HG02973 (cell line): ENCODE measurements around the gene LRRC4.

ENCODE experiments used
- ATAC-seq: cut with Tn5 transposase; IDR thresholded peaks from one replicate; pipeline ENCODE4 v1.9.1; 2021; ENCODE audit warnings: moderate library complexity; ENCODE audit not compliant: unreplicated experiment

The LRRC4 gene

DNA sequence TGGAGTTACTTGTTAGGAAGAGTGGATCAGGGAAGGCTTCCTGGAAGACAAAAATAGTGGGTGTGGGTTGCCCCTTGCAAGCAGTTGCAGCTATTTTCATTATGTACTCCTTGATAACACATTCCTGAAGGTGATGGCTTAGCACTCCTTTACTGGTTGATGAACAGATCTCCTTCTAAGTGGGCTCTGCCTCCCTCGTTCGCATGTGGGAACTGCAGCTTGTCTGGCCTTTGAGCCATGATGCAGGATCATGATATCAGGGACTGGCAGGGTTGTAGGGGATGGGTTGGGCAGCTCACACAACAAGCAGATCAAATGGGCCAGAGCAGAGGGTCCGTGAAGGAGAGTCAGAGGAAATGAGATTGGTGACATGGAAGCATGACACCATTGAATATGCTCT is 28.8 kb upstream of the LRRC4 start:
- no peak for ATAC-seq

DNA sequence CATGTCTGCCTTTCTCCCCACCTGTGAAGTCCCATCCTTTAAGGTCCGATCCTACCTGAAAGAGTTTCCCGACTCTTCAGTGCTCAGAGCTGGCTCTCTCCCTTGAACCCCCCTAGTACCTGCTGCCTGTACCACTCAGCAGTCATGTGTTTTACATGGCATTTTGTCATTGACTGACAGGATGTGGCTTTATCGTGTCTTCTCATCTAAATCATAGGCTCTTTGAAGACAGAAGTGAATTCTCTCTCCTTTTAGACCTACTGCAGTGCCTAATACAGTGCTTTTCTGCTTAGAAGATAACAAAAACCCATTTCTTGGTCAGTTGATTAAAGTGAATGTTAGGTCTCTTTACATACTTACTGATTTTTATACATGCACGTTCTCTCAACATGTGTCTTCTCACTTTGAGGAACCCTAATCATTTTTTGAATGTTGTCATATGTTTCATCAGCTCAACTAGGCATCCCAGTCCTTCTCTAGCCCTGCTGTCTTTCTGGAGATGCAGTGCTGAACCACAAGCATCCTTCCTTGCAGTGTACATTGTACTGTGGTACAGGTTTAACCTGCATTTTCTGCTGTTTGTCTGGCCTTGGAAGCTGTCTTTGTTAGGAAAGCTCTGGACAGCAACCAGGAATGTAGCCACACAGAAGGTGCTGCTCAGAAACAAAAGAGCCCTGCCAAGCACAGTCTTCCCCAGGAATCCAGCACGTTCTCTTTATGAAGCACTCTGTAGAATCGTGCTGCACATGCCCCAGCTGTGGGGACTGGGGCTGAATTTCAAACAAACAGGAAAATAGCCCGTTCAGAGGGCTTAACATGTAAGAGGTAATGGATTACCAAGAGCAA is 28.1 kb upstream of the LRRC4 start:
- ATAC-seq = no peak

DNA sequence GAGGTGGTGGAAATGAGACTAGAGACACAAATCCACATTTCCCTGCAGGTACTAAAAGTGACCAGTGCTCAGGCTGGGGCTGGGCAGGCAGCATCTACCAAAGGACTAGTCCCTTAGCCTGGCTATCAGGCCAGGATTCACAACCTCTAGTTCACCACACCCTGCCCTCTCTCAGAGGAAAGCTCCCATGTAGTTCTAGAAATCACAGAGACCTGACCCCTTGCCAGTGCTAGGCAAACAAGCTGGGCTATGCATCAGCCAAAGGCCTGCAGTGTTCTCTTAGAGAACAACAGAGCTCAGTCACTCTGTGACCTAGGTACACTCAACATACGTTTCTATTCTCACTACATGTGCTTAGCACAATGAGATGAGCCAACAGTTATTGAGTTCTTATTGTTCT is 26.7 kb upstream of the LRRC4 start:
- ATAC-seq = no peak

DNA sequence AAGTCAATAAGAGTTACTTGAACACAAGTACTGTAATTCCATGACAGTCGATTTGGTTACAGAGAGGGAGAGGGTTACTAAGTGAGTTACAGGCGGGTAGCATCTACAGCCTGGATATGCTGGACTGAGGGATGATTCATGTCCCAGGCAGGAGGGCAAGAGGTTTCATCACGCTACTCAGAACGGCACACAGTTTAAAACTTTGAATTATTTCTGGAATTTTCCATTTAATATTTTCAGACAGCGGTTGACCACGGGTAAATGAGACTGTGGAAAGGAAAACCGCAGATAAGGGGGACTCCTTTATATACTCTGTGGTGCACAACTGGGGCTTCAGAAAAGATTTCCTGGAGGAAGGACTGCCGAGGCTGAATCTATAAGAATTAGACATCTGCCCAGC is 25.7 kb upstream of the LRRC4 start:
- ATAC-seq = no peak

DNA sequence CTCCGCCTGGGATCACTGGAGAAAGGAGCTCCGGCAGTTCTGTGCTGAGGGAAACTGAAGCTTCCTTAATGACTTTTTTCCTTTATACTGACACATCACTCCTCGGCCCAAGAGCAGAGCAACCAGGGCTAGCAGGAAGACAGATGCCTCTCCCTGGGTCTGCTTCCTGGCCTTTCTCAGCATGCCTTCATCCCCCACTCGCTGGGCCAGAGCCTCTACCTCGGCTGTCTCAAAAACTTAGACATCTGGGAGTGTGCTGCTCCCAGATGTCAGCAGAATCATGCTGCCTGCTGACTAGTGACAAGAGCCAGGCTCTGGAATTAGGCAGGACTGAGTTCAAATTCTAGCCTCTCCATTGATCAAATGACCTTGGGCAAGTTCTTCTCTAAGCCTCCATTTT is 24.4 kb upstream of the LRRC4 start:
- ATAC-seq = no peak

DNA sequence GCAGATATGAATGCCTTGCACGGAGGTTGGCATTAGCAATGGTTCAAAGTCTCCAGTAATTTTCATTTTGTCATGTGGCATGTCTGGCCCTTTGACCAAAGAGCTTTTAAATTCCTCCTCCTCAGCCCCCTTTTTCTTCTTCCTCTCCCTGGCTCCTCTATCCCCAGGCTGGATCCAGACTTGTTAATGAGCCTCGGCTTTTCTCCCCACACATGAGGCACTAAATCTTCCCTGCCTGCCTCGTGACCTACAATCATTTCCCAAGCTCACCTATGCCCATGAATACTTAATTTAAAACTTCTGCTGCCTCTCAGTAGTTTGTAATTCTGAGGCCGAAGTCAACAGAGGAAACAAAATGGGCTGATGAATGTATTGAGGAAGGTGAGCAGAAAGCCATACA is 23.3 kb upstream of the LRRC4 start:
- ATAC-seq = no peak

DNA sequence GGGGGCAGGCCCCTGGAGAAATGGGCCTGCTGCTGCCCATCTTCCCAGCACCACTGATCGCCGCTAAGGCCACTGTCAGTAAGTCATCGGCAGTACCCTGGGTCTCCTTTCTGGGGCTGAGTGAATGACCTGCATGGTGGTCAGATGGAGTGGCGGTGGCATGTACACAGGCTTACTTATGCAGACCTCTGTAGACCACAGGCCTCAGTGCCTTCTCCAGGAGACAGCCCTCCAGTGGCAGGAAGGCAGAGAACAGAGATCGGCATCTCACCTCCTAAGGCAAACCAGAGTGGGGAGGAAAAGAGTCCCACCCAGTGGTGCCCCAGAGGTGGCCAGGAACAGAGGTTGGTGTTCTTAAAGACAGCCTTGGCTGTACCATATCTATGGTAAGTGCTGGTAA is 22.8 kb upstream of the LRRC4 start:
- ATAC-seq = no peak

DNA sequence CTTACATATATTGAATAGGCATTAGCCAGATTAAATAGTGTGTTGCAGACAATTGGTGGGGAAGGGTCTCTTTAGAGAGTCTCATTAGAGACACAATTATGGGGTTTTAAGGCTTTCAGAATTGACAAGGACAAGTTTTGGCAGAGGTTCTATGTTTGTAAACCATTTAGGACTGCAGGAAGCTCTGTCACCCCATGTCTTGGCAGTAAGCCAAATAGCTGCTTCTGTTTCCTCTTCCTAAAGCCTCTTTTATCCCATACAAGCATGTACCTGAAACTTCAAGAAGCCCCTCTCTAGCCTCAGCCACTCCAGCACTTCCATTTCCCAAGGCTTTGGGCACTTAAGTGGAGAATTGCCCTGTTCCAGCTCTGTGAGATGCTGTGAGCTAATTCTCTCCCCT is 21.8 kb upstream of the LRRC4 start:
- ATAC-seq = no peak

DNA sequence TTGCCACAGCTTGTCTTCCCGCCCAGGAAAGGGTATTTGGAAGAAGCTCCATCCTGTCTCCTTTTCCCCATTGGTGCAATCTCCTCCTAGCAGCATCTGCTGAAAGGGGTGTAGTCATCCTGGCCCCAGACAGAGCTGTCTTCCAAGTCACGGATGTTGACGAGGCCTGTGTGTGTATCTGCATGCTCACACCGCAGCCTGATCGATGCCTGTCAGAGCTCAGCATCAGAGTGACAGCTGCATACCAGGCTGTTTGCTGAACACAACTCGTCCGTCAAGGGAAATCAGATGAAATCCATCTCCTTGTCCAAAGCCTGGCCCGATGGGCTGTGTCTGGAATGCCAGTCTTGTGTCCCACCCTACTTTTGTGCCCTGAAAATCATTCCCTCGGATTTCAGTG is 21.2 kb upstream of the LRRC4 start:
- ATAC-seq = no peak

DNA sequence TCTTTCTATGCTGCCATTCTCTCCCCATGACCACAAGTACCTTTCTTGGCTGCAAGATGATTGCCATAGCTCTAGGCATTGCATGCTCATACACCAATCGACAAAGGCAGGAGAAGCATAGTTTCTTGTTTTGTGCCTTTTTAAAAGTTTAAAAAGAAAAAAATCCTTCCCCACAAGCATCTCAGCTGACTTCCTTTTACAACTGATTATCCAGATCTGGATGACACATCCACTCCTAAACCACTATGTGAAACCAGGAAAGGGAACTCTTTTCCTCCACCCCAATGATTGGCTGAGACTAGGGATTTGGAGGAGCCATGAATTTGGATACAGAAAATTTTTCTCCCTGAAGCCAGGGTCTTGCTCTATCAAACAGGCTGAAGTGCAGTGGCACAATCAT is 14.5 kb upstream of the LRRC4 start:
- ATAC-seq = no peak

DNA sequence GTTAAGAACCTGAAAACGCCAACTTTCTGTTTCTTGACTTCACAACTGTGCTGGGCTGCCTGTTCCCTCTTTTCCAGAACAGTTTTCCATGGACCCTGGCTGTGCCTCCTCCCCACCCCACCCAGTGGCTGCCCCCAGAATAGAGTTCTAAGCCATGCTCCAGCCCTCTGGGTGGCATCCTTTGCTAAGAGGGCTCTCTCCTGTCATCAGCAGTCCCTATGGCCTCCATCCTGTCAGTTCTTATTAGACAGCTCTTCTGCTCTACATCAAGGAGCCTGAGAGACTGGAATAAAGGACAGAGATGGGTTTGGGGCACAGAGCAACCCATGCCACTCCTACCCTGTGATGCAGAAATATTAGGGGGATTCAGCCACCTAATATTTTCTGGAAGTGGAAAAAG is 13.9 kb upstream of the LRRC4 start:
- no peak for ATAC-seq

DNA sequence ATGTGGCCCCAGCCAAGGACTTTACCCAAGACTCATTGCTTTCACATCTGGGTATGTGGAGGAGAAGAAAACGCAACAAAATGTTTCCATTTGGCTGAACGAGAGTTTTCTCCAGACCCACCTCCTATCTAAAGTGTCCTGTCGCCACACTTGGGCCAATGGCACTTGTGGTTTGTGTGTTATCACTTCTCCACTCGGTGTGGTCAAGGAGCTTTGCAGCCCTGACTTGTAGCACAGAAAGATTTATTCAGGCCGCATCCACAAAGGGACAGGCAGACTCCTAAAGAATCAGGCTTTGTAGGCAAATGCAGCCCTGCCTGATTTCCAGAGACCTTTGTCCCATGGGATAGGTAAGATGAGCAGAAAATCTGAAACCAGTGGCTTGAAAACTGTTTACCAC is 12.8 kb upstream of the LRRC4 start:
- no peak for ATAC-seq

DNA sequence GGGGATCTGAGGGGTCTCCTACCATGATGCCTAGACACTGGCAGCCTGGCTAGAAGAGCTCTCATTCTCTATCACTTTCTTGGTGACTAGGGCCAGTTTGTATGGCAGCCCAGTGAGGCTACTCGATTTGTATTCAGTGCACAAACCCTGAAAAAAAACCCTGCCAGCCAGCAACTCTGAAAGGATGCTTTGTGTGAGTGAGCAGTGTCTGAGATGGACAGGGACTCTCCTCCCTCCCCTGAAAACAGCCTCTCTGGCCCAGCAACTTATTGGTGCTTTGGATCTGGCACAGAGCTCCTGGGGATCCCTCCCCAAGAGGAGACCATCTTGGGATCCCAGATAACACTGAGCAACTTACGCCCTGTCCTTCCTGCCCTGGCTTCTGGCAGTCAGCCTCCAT is 10.8 kb upstream of the LRRC4 start:
- ATAC-seq = no peak

DNA sequence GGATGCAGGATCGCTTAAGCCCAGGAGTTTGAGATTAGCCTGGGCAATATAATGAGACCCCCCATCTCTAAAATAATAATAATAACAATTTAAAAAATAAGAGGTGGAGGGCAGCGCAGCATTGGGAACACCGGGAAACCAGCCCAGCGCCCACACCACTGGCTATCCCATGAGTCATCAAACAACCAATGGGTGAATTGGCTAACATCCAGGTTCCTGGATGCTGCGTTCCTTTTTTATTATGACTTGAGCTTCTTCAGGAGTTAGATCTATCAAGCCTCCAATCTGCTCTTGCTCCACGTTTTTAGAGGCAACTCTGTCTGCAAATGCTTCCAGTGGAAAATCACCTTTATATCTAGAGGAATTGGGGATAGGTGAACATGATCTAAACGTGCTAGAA is 10.0 kb upstream of the LRRC4 start:
- no peak for ATAC-seq

DNA sequence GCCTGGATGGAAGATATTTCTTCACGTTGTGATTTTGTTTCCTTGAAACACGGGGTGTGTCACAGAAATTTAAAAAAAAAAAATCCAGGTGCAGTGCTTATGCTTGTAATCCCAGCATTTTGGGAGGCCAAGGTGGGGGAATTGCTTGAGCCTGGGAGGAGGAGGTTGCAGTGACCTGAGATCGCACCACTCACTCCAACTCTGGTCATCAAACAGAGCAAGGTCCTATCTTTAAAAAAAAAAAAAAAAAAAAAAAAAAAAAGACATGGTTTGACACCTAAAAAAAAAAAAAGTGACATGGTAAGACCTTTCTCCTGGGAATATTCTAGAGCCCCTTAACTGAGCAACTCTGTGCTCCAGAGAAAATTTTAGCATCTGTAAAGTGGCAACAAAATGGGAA is 9.0 kb upstream of the LRRC4 start:
- ATAC-seq = no peak

DNA sequence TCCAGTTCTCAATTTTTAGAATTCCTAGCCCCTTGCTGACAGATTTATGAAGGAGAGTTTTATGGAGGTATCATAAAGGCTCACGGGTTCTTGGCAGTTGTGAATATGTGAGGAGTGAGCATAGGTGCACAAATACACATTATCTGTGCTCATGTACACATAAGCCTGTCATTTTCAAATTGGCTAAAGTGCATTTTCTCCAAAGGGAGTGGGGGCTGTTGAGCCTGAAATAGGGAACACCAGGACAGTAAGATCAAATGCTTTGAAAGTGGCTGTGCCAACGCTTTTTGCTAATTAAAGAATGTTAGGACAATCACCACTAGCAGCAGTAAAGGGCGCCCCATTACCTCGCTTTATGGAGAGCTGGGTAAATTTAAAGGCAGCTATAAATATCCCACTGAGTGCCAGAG is 8.3 kb upstream of the LRRC4 start:
- no peak for ATAC-seq

DNA sequence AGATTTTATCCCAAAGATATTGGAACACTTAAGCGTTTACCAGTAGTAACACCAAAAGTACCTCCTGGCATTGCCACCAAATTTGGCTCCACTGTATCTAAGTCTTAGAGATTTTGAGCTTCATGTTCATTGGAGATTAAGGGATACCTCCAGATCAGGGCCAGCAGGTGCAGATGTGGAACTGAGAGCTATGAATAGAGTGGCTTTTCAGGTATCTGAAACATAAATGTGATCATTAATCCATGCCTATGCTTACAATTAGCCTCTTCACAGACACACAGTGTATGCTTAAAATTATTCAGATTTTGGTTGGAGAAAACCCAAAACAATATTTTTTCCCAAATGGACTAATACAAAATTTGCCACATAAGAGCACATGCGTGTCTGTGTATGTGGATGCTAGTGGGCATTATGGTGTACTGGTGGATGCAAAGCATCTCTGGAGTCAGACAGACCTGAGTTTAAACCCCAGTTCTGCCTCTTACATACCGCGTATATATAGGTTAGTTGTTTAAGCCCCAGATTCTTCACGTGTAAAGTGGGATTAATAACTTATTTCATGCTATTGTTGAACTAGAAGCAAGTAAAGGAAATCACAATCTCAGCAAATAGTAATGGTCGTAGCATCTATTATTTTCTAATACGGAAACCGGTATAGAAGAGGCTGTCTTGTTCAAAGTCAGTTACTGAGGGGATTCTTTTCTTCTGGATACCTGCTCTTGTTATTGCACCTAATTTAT is 6.8 kb upstream of the LRRC4 start:
- peak; percentile 24 for ATAC-seq

DNA sequence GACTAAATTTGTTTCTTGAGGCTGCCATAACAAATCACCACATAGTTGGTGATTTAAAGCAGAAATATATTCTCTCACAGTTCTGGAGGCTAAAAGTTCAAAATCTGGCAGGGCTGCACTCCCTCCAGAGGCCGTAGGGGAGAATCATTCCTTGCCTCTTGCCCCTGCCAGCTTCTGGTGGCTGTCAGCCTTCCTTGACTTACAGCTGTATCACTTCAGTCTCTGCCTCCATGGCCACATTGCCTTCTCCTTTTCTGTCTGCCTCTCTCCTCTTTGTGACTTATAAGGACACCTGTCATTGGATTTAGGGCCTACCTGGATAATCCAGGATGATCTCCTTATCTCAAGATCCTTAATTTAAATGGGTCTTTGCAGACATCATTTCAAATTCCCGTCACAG is 5.8 kb upstream of the LRRC4 start:
- no peak for ATAC-seq

DNA sequence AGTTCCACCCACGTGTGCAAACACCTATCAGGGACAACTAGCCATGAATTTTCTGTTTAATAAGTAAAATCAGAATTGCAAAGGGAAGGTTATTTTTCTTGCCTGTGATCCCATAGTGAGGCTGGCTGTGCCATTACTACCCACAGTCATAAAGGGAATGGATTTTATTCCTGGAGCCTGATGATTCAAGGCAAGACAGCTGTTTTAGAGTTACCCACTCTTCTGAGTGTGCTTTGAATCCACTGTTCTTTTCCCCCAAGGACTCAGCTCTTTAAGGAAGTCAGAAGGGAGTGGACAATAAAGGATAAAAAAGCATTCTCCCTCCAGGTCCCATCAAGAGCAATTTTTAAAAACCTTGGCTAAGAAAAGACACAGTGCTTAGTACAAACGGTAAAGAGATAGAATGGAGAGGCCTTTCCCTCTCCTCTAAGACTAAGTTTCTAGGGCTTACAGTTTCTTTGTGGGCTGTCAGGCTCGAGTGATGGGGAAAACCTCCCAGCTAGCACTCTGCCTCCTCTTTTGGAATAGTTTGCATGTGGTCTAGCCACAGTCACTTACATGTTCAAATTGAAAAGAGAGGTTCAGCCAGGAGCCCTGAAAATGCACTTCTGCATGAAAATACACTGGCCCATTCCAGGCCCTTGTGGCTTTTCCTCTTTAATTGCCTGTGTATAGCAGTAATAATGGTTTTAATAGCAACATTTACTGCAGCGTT is 5.1 kb upstream of the LRRC4 start:
- ATAC-seq = no peak

DNA sequence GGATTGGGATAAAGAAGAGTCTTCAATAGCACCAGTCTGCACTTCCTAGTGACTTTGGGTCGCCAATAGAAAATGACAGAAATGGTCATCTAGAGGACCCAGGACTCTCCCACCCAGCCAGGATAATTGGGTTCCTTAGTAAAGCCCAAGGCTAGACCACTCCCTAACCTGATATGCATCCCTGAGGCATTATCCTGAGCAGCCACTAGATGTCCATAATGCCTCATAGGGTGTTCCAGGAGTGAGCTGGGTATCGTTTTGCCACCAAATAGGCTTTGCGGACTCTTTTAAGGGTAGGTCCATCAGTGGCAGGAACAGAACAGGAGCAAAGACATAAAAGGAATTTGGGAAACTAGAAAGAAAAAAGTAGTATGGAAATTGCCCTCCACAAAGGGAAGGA is 4.5 kb upstream of the LRRC4 start:
- no peak for ATAC-seq

DNA sequence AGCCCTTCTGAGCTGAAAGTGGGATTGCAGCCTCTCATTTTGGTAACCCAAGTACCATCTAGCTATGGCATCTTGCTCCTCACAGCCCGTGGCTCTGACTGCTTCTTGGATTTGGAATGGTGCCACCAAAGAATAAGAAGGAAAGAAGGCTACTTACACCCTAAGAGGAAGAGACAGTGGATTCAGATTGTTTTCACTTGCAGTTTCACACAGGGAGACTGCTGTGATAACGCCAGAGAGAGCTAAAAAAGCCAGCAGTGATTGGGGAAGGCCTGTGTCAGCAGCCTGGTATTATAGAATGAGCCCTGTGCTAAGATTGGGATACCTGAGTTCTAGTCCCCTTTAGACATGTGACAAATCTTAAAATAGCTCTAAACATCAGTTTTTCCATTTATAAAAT is 3.6 kb upstream of the LRRC4 start:
- ATAC-seq = no peak

DNA sequence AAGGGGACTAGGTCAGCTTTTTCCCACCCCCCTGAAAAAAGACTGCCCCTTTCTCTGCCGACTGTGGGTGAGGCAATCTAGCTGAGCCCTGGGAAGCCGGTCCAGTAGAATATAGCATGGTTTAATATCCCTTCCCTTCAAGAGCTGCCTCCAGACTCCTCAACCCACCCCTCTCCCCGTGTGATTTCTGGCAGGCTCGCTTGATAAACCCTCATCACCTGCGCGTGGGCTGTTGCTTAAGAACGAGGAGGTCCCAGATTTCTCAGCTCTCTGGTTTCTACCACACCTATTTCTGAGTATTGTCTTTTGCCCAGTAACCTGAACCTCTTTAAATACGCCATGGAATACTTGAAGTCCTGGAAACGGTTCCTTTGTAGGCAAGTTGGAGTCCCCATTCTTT is 2.0 kb upstream of the LRRC4 start:
- no peak for ATAC-seq
